Endothelial cell of umbilical vein (primary cell): ENCODE measurements around the gene TBC1D5. TPM values are rescaled to one million over a fixed set of nuclear protein-coding genes. Genes with fewer than 3 reads are reported as not detected.

ENCODE experiments used
- BruUV-seq: library from RNA; stranded (reverse); fragments of 400-500 nt; replicated peaks from 2 replicates; lab custom pipeline; 2021; lab: Mats Ljungman, UMichigan
- CTCF ChIA-PET: fragments of 300-600, 350-600 bp; sonication (Branson Sonifier 250); formaldehyde crosslinking; loops from one replicate; lab custom pipeline; 2021; ENCODE audit warnings: antibody characterized with exemption, inconsistent platforms; lab: Charles Lee
- POLR2A ChIA-PET: fragments of 300-600, 350-600 bp; sonication (Branson Sonifier 250); formaldehyde crosslinking; loops from one replicate; lab custom pipeline; 2021; ENCODE audit warnings: antibody characterized with exemption, inconsistent platforms; lab: Charles Lee
- DNase-seq: peaks from one replicate; pipeline ENCODE4 v3.0.0-alpha.2; 2011; ENCODE audit warnings: low read depth, low spot score
- FAIRE-seq: peaks from 2 replicates; lab custom pipeline; 2011; peaks lifted over from hg19 to GRCh38; lab: Jason Lieb, UNC
- H2AFZ ChIP-seq: 2 replicates; pipeline ENCODE4 v1.6.0; 2012; ENCODE audit warnings: low read depth, low read length, control low read depth, inconsistent platforms
- H3K27ac ChIP-seq: 2 replicates; pipeline ENCODE4 v1.5.1; 2011; ENCODE audit warnings: low read depth, mild to moderate bottlenecking, control low read depth, low read length, moderate library complexity; ENCODE audit not compliant: insufficient read depth
- H3K27me3 ChIP-seq, 2 experiments: 2 replicates each; pipeline versions ENCODE4 v1.6.0 to v1.6.1; 2011; ENCODE audit warnings: low read length in 2 of 2, mixed read lengths in 1 of 2; ENCODE audit not compliant: control insufficient read depth in 2 of 2, insufficient read depth in 2 of 2
- H3K36me3 ChIP-seq, 2 experiments: 2 replicates in 1 of 2; 3 replicates in 1 of 2; pipeline ENCODE4 v1.5.1; 2011; ENCODE audit warnings: low read length in 2 of 2, mild to moderate bottlenecking in 1 of 2, moderate library complexity in 1 of 2; ENCODE audit not compliant: control insufficient read depth in 2 of 2, insufficient read depth in 2 of 2; ENCODE audit errors: extremely low read depth in 1 of 2
- H3K4me1 ChIP-seq: 3 replicates; pipeline ENCODE4 v1.5.1; 2011; ENCODE audit warnings: mild to moderate bottlenecking, low read length; ENCODE audit not compliant: control insufficient read depth, insufficient read depth; ENCODE audit errors: extremely low read depth
- H3K4me2 ChIP-seq: 2 replicates; pipeline ENCODE4 v1.6.1; 2011; ENCODE audit warnings: low read length, control low read depth, mixed read lengths; ENCODE audit not compliant: insufficient read depth
- H3K4me3 ChIP-seq, 3 experiments: fragments of 200-600 bp in 1 of 3; sonication (generic), shearing (Covaris generic) in 1 of 3; replicated peaks in 1 of 3; 2 replicates each; pipeline ENCODE4 v1.5.1; 2011 to 2016; ENCODE audit warnings: control low read depth in 3 of 3, low read length in 3 of 3, mild to moderate bottlenecking in 2 of 3, inconsistent platforms in 1 of 3, low read depth in 1 of 3, moderate library complexity in 1 of 3; ENCODE audit not compliant: insufficient read depth in 1 of 3
- H3K79me2 ChIP-seq: 2 replicates; pipeline ENCODE4 v1.6.0; 2012; ENCODE audit warnings: low read length, inconsistent platforms; ENCODE audit not compliant: control insufficient read depth, insufficient read depth
- H3K9ac ChIP-seq: replicated peaks from 2 replicates; pipeline ENCODE3; 2011; ENCODE audit warnings: low read length, control low read depth; ENCODE audit not compliant: insufficient read depth; ENCODE audit errors: extremely low read depth
- H3K9me1 ChIP-seq: replicated peaks from 3 replicates; pipeline ENCODE4 v1.6.0; 2011; ENCODE audit warnings: mild to moderate bottlenecking, low read length; ENCODE audit not compliant: control insufficient read depth, insufficient read depth; ENCODE audit errors: extremely low read depth
- H3K9me3 ChIP-seq: replicated peaks from 2 replicates; pipeline ENCODE4 v1.5.1; 2012; ENCODE audit warnings: low read length, inconsistent platforms; ENCODE audit not compliant: control insufficient read depth, insufficient read depth
- H4K20me1 ChIP-seq: replicated peaks from 2 replicates; pipeline ENCODE3; 2011; ENCODE audit warnings: mild to moderate bottlenecking, low read length; ENCODE audit not compliant: control insufficient read depth, insufficient read depth; ENCODE audit errors: extremely low read depth
- CTCF ChIP-seq, 2 donors: IDR thresholded peaks; 1 replicate in 1 of 2; 2 replicates in 1 of 2; pipeline ENCODE4 v1.5.1; 2011; ENCODE audit warnings: low read length in 2 of 2, mild to moderate bottlenecking in 2 of 2, moderate library complexity in 2 of 2, control low read depth in 1 of 2, inconsistent platforms in 1 of 2, low read depth in 1 of 2; ENCODE audit not compliant: insufficient read depth in 1 of 2; ENCODE audit errors: extremely low read depth in 1 of 2
- EZH2 ChIP-seq: IDR thresholded peaks from 2 replicates; pipeline ENCODE4 v1.6.1; 2012; ENCODE audit warnings: borderline replicate concordance, low read depth, mild to moderate bottlenecking, moderate library complexity, low read length, inconsistent platforms; ENCODE audit not compliant: severe bottlenecking
- FOS ChIP-seq: IDR thresholded peaks from 2 replicates; pipeline ENCODE4 v1.6.1; 2011; ENCODE audit warnings: mild to moderate bottlenecking, low read length, moderate library complexity, borderline replicate concordance; ENCODE audit not compliant: insufficient read depth
- GATA2 ChIP-seq: IDR thresholded peaks from 2 replicates; pipeline ENCODE4 v1.7.0; 2011; ENCODE audit warnings: low read depth, mild to moderate bottlenecking, moderate library complexity, mixed read lengths, low read length; ENCODE audit not compliant: insufficient read length, insufficient read depth
- JUN ChIP-seq: IDR thresholded peaks from 2 replicates; pipeline ENCODE4 v1.6.1; 2011; ENCODE audit warnings: borderline replicate concordance, low read depth; ENCODE audit not compliant: insufficient read length, insufficient read depth
- MAX ChIP-seq: IDR thresholded peaks from 2 replicates; pipeline ENCODE4 v1.6.1; 2011; ENCODE audit not compliant: insufficient read depth, insufficient read length
- MYC ChIP-seq: IDR thresholded peaks from one replicate; pipeline ENCODE4 v1.6.1; 2011; ENCODE audit warnings: mild to moderate bottlenecking, low read depth, low read length
- POLR2A ChIP-seq: IDR thresholded peaks from 2 replicates; pipeline ENCODE4 v1.6.1; 2012; ENCODE audit warnings: low read depth, mild to moderate bottlenecking, control low read depth, low read length
- POLR2AphosphoS5 ChIP-seq: IDR thresholded peaks from 2 replicates; pipeline ENCODE4 v1.6.1; 2012; ENCODE audit warnings: low read depth, mild to moderate bottlenecking, control low read depth, low read length, moderate library complexity; ENCODE audit not compliant: insufficient read depth
- dilution Hi-C: fragments of 300-500 bp; cut with MboI; formaldehyde crosslinking; loops from one replicate; pipeline ENCODE4 v1.15.0; 2019; ENCODE audit warnings: low sequenced_read_pairs; ENCODE audit not compliant: extremely low pct_ligation_motif_present
- intact Hi-C: fragments of 100-400 bp; cut with micrococcal nuclease; formaldehyde crosslinking; loops from one replicate; pipeline ENCODE4 v1.10.0; 2022
- polyA plus RNA-seq, 4 experiments: library from polyadenylated mRNA; depleted of rRNA in 3 of 4; stranded (reverse) in 3 of 4; unstranded in 1 of 4; fragments of >200 nt; gene quantifications; 2 replicates each; pipeline versions ENCODE4 v1.2.1 to v1.2.3, GENCODE V29; 2011 to 2012; ENCODE audit warnings: missing spikeins in 1 of 4
- total RNA-seq: library from RNA; stranded (reverse); gene quantifications from 2 replicates; pipeline ENCODE4 v1.2.3, GENCODE V29; 2021

The TBC1D5 gene
- total and polyA plus RNA-seq, 2 donors (not counting 3 experiments of a cell fraction or from before 2014, with no cell fraction given) = 17.5 to 44.7 TPM

- BruUV-seq = no TSS peak
- dilution Hi-C loops = no loop called here
Measured at GRCh38 chr3:17571686-17572085, 170.7 kb downstream of the TBC1D5 start.

More at GRCh38 chr3:17571686-17572085, 170.7 kb downstream of the TBC1D5 start:
- DNase-seq (no peak), FAIRE-seq (no peak)
- H3K79me2 ChIP-seq = no peaks in the 10 kb centered on the region
- H3K27me3 ChIP-seq = no peaks in the 10 kb centered on the region
- no peak for TF ChIP-seq JUN
- no peak for TF ChIP-seq CTCF (IDR thresholded peaks at IDR 0.05; ENCODE audit: extremely low read depth in 1 of 2, insufficient read depth in 1 of 2, low read depth in 1 of 2, low read length in 2 of 2)
- TF ChIP-seq GATA2 = no peak
- no peak for TF ChIP-seq POLR2AphosphoS5
- TF ChIP-seq FOS = no peak
- no peak for TF ChIP-seq MAX
- no peak for TF ChIP-seq POLR2A
- no peak for TF ChIP-seq MYC
- TF ChIP-seq EZH2 = no peak
- no peak overlapping the region for H3K9ac ChIP-seq
- H3K27ac ChIP-seq = no peak overlapping the region
- H3K4me2 ChIP-seq = no peak overlapping the region
- peaks cover 4% of the 10 kb centered on the region for H3K9me1 ChIP-seq
- no peak overlapping the region for H3K4me3 ChIP-seq
- ChIA-PET POLR2A (no interaction called here), CTCF (interaction anchor here (1.4 kb wide), 1 partner anchor 73 kb away, joined by 5 read pairs; no protein-coding TSS in a partner anchor)
- no peaks in the 10 kb centered on the region for H4K20me1 ChIP-seq
- no peaks in the 10 kb centered on the region for H3K36me3 ChIP-seq
- H2AFZ ChIP-seq = no peak overlapping the region
- no peaks in the 10 kb centered on the region for H3K9me3 ChIP-seq
- intact Hi-C loops = no loop called here
- H3K4me1 ChIP-seq = no peaks in the 10 kb centered on the region
